ENCODE measurements around the gene SWT1.
"Not testable (repeated sequence)": the region's sequence is repeated elsewhere in the genome, so short reads cannot be mapped to it uniquely, and the experiment has no call there.

Gene SWT1

DNA sequence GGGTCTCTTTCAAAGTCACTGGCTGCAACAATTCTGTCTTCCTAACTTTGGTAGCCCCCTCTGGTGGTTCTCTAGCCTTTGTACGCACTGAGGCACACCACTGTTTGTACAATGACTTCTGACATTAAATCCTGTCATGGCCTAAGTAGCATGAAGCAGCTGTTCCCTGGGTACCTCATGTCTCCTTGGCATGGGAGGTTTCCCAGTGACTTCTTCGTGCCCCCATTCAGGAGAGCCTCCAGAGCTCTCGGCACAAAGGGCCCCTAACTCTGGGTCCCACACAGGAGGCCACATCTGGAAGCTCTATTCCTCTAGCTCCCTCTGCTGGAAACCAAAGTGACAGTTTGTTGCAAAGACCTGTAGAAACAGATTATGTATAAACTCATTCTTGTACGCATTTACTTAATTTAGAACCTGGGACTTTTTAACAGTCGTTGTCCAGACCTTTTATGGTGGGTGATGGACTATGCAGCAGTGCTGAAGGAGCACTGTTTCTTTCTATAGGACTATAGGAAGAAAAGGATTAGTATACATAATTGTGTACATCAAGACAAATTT is 13.4 kb downstream of the SWT1 start:
- no peak for DNase-seq (ENCODE audit: extremely low read depth in 1 of 2, low read depth in 1 of 2)

DNA sequence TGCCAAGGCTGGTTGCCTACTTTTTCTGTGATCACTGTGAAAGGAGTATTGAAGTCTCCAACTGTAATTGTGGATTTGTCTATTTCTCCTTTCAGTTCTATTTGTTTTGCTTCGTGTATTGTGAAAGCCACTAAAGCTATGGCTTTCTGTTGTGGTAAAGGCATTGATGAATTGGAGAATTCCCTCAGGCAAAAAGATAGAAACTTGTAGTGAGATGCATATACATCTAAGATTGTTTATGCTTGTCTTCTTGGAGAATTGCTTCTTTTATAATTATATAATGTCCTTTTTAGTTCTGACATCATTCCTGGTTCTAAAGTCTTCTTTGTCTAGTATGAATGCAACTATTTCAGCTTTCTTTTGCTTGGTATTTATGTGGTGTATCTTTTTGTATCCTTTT is 36.8 kb downstream of the SWT1 start:
- no peak for DNase-seq (ENCODE audit: extremely low read depth in 1 of 2, low read depth in 1 of 2)

DNA sequence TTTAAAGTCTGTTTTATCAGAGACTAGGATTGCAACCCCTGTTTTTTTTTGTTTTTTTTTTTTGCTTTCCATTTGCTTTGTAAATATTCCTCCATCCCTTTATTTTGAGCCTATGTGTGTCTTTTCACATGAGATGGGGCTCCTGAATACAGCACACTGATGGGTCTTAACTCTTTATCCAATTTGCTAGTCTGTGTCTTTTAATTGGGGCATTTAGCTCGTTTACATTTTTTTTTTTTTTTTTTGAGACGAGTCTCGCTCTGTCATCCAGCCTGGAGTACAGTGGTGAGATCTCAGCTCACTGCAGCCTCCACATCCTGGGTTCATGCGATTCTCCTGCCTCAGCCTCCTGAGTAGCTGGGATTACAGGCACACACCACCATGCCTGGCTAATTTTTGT is 41.7 kb downstream of the SWT1 start:
- DNase-seq (ENCODE audit: extremely low read depth in 1 of 2, low read depth in 1 of 2), result not testable (repeated sequence)

DNA sequence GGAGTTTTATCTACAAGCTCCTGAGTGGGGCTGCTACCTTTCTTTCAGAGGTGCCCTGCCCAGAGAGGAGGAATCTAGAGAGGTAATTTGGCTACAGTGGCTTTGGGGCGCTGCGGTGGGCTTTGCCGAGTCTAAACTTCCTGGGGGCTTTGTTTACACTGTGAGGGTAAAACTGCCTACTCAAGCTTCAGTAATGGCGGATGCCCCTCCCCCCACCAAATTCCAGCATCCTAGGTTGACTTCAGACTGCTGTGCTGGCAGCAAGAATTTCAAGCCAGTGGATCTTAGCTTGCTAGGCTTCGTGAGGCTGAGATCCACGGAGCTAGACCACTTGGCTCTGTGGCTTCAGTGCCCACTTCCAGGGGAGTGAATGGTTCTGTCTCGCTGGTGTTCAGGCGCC is 43.9 kb downstream of the SWT1 start:
- DNase-seq (ENCODE audit: extremely low read depth in 1 of 2, low read depth in 1 of 2), result no peak

DNA sequence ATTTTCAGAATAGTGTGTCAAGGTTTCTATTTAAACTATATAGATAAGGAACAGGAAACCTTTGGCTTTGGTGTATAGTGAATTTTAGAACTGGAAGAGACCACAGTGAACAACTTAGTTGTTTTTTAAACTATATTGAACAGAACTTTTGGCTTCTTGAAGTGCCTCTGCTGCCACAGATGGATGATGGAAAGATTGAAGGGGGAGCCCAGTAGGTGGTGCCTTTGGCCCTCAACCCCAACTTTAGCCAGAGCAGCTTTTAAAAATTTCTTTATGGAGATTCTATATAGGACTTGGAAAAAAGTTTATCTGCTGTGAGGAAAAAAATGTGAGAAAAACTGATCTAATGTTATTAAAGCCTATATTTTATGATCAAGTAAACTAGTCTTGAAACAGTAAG is 50.2 kb downstream of the SWT1 start:
- DNase-seq (ENCODE audit: extremely low read depth in 1 of 2, low read depth in 1 of 2), result no peak

DNA sequence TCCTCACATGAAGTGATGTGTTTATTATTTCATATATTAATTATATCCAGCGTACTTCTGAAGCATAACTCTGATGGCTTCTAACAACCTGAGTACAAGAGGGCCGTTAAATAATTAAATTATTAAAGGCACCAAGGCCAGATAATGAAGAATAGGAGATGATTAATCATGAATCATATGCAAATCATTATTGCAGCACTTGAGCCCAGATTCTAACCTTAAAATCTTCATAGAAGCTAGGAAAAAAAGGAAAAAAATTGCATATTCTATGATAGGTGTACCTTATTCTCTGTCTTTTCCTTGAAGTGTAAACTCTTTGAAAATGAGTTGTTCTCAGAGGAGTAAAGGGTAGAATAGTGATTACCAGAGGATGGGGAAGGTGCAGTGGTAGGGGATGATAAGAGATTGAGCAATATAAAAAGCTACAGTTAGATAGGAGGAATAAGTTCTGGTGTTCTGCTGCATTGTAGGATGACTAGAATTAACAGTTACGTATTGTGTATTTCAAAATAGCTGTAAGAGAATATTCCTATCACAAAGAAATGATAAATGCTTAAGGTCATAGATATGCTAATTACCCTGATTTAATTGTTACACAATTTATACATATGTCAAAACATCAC is 51.1 kb downstream of the SWT1 start:
- no peak for DNase-seq (ENCODE audit: extremely low read depth in 1 of 2, low read depth in 1 of 2)

DNA sequence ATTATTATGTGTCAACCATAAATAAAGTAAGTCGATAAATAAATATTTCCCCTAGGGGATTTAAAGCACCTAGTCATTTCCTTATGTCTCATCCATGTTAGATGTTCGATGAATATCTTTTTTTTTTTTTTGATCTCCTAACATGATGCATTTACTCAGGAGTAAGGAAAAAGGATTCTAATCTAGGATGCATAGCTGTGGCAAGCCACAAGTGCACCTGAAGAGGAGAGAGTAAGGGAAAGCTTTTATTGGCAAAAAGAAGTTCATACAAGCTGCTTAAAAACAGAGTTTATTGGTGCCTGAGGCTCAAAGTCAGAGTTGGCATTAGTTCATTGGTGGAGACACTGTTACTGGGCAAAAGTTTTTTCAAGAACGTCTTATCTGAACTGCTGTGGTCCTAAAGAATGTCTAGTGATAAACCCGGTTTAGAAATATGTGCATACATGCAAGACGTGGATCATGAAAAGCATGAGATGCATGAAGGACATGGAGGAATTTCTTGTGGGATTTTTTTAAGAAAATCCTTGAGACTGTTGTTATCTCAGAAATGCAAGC is 51.7 kb downstream of the SWT1 start:
- DNase-seq (ENCODE audit: extremely low read depth in 1 of 2, low read depth in 1 of 2), result no peak

DNA sequence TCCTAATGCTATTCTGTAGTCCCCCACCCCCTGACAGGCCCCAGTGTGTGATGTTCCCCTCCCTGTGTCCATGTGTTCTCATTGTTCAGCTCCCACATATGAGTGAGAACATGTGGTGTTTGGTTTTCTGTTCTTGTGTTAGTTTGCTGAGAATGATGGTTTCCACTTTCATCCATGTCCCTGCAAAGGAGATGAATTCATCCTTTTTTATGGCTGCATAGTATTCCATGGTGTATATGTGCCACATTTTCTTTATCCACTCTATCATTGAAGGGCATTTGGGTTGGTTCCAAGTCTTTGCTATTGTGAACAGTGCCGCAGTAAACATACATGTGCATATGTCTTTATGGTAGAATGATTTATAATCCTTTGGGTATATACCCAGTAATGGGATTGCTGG is 52.4 kb downstream of the SWT1 start:
- not testable (repeated sequence) for DNase-seq (ENCODE audit: extremely low read depth in 1 of 2, low read depth in 1 of 2)

DNA sequence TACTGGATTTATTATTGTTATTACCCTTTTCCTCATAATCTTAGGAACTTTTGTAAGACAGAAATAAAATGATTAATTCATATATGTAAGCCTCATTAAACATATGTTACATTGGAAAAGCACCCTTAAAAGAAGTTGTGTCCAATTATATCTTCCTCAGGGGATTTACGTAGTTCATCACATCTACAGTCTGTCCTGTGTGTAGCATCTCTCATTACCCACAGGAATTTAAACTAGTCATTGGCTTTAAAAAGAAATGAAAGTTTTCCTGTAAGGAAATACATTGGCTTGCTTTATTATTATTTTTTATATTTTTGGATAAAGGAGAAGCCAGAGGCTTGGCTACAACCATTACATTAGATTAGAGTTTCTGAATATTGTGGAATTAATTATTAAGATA is 56.1 kb downstream of the SWT1 start:
- no peak for DNase-seq (ENCODE audit: extremely low read depth in 1 of 2, low read depth in 1 of 2)

DNA sequence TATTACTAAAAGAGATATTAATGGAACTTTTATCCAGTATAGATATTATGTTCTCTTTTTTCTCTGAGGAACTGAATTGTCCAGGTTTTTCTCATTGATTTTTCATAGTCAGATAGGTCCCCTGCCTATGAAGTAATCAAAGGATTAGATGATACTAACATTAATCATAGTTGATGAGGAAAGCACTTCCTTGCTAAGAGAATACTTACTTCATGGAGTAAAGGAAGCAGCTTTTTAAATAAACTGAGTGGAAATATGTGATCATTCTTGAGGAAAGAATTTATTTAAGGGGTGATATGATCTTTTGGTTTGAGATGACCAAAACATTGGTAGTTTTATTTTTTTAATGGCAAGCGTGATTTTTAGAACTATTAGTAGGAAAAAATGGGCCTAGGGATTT is 58.9 kb downstream of the SWT1 start:
- no peak for DNase-seq (ENCODE audit: extremely low read depth in 1 of 2, low read depth in 1 of 2)

DNA sequence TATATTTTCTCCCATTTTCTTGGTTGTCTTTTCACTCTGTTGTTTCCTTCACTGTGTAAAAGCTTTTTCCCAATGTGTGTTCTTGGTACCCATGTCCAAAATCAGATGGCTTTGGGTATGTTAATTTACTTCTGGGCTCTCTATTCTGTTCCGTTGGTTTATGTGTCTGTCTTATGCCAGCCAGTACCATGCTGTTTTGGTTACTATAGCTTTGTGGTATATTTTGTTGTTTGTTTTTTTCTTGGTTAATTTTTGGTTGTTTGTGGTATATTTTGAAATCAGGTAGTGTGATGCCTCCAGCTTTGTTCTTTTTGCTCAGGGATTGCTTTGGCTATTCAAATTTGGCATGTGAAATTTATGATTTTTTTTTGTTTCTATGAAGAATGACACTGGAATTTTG is 67.2 kb downstream of the SWT1 start:
- DNase-seq (ENCODE audit: extremely low read depth in 1 of 2, low read depth in 1 of 2), result no peak

DNA sequence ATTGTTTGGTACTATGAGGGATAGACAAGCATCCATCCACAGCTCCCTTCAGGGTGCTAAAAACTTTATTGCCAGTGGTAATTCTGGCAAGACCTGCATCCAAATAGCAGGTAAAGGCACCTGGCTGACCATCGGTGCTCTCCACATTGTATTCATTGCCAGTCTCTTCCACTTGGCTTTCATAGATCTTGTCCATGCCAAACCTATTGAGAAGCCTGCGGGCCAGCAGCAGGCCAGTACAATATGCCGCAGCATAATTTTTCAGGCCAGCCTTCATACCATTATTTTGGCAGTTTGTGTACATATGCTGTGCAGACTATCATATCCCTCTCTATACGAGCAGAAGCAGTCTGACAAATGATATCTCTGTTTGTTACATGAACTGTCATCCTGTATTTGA is 70.2 kb downstream of the SWT1 start:
- DNase-seq (ENCODE audit: extremely low read depth in 1 of 2, low read depth in 1 of 2), result no peak

DNA sequence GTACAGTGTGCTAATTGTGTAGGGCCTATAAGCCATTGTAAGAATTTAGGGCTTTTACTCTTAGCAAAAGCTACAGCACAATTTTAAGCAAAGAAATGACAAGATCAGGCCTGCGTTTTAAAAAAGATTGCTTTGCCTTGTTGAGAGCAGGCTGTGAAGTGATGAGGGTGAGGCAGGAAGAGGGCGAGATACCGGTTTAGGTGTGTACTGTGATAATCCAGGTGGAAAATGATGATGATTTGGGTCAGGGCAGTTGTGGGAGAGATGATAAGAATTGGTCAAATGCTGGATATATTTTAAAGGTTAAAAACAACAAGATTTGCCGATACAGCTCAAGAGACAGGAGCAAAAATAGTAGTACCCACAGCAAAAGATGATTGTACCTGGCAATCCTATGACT is 72.0 kb downstream of the SWT1 start:
- DNase-seq (ENCODE audit: extremely low read depth in 1 of 2, low read depth in 1 of 2), result no peak

DNA sequence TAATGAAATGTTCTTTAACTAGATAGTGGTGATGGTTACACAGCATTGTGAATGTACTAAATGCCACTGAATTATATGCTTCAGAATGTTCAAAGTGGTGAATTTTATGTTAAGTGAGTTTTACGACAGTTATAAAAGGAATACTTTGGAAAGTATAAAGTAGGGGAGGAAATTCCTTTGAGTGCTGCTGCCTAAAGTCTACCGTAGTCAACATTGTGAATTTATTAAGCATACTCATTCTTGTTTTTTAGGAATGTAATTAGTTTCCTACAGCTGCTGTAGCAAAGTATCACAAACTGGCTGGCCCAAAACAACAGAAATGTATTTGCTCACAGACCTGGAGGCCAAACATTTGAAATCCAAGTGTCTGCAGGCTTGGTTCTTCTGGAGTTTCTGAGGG is 73.0 kb downstream of the SWT1 start:
- DNase-seq (ENCODE audit: extremely low read depth in 1 of 2, low read depth in 1 of 2), result no peak

DNA sequence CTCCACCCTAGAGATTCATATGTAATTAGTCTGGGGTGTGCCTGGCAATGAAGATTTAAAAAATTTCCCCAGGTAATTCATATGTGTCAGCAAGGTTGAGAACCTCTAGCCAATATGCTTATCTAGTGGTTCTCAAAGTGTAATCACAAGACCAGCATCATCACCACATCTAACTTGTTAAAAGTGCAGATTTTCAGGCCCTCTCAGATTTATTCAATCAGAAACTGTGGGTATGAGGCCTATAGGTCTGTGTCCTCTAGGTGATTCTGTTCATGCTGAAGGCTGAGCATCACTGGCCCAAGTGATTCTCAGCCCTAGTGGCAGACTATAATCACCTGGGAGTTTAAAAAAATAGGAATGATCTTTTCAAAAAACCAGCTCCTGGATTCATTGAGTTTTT is 75.9 kb downstream of the SWT1 start:
- DNase-seq (ENCODE audit: extremely low read depth in 1 of 2, low read depth in 1 of 2), result no peak

DNA sequence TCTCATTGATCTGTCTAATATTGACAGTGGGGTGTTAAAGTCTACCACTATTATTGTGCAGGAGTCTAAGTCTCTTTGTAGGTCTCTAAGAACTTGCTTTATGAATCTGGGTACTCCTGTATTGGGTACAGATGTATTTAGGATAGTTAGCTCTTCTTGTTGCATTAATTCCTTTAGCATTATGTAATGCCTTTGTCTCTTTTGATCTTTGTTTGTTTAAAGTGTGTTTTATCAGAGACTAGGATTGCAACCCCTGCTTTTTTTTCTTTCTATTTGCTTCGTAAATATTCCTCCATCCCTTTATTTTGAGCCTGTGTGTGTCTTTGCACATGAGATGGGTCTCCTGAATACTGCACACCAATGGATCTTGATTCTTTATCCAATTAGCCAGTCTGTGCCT is 77.2 kb downstream of the SWT1 start:
- not testable (repeated sequence) for DNase-seq (ENCODE audit: extremely low read depth in 1 of 2, low read depth in 1 of 2)

DNA sequence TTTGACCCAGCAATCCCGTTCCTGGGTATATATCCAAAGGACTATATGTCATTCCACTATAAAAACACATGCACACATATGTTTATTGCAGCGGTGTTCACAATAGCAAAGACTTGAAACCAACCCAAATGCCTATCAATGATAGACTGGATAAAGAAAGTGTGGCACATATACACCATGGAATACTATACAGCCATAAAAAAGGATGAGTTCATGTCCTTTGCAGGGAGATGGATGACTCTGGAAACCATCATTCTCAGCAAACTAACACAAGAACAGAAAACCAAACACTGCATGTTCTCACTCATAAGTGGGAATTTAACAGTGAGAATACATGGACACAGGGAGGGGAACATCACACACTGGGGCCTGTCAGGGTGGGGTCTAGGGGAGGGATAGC is 80.2 kb downstream of the SWT1 start:
- DNase-seq (ENCODE audit: extremely low read depth in 1 of 2, low read depth in 1 of 2), result not testable (repeated sequence)

DNA sequence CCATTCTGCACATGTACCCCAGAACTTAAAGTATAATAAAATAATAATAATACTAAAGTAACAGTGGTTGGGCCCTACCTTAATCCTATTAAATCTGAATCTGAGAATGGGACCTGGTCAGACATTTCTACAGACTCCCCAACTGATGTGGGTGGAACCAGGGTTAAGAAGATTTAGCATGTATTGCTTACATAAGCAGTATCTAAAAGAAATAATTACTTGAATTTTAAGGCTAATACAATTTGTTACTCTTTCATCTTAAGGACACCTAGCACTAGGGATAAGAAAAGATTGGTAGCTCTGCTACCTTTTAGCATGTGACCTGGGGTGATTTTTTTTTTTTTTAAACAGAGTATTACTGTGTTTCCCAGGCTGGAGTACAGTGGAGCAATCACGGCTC is 80.7 kb downstream of the SWT1 start:
- no peak for DNase-seq (ENCODE audit: extremely low read depth in 1 of 2, low read depth in 1 of 2)

DNA sequence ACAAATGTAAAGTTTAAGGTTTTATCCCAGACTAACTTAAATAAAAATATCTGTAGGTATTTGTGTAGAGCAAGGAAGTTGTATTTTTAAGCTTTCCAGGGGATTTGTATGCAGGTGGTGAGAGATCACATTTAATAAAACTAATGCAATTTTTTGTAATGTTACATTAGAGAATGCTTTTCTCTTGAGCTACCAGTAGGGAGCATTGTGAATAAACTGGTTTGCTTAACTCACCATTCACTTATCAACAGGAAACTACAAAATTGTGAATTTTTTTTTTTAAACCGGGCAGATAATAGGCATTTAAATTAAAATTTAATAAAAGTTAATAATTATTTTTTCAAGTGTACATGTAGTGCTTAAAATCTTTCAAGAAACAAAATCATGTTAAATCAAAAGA is 81.5 kb downstream of the SWT1 start:
- no peak for DNase-seq (ENCODE audit: extremely low read depth in 1 of 2, low read depth in 1 of 2)

DNA sequence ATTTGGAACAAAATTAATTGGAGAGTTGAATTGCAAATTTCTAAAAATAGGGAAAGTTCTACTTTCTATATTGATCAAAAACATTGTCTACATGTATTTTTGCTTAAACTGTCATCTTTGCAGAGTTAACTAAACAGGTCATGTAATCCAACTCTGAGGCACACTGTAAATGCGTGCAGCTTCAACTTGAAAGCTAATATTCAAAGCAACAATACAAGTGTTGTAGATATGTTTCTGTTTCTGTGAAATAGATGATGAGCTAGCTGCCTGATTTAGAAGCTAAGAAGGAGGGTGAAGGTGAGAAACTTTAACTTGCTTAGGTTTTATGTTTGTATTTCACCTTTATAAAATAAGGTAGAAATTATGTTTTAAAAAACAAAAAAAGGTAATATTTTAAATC is 82.9 kb downstream of the SWT1 start:
- no peak for DNase-seq (ENCODE audit: extremely low read depth in 1 of 2, low read depth in 1 of 2)

DNA sequence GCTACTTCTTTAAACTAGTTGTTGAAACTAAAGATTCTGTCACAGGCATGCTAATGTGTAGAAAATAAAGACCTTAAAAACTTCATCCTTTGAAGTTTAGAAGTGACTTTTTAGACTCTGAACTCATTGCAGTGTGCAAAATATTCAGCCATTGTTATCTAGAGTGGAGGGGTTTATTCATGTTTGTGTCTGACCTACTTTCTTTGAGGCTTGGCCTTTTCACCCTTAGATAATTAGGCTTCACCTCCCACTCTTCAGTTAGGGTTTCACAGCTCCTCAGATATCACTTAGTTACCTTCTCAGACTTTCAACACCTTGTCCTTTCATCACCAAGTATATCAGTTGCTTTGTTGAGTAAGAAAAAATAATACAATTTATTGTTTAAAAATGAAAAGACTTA is 84.2 kb downstream of the SWT1 start:
- no peak for DNase-seq (ENCODE audit: extremely low read depth in 1 of 2, low read depth in 1 of 2)

DNA sequence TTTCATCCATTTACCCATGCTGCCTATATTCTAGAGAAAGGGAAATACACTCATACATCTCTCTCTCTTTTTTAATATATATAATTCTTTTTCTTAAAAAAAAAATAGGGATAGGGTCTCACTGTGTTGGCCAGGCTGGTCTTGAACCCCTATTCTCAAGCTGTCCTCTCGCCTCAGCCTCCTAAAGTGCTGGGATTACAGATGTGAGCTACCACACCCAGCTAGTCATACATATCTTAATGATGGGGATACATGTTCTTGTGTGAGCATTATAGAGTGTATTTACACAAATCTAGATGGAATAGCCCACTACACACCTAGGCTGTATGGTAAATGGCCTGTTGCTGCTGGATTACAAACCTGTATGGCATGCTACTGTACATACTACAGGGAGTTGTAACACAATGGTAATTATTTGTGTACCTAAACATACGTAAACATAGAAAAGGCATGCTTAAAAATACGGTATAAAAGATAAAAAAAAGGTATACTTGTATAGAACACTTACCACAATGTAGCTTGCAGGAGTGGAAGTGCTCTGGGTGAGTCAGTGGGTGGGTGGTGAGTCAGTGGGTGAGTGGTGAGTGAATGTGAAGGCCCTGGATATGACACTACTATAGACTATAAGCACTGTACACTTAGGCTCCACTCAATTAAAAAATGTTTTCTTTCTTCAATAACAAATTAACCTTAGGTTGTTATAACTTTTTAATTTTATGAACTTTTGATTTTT is 87.2 kb downstream of the SWT1 start:
- peak; percentile 38 to 71 for DNase-seq (ENCODE audit: extremely low read depth in 1 of 2, low read depth in 1 of 2)

Data from stimulated activated CD8-positive, alpha-beta memory T cell treated with anti-CD3 and anti-CD28 coated beads, Interleukin-7, amount 100 ng/mL, for 48 hours (primary cell).